SJSA1 (cell line): ENCODE data around the gene COPZ2. TPM values are rescaled to one million over a fixed set of nuclear protein-coding genes. Genes with fewer than 3 reads are reported as not detected.
"Not testable (repeated sequence)": the region's sequence is repeated elsewhere in the genome, so short reads cannot be mapped to it uniquely, and the experiment has no call there.

Source experiments
- DNase-seq, 2 experiments: peaks; one replicate each; pipeline ENCODE4 v3.0.0-alpha.2; 2015 to 2020; ENCODE audit warnings: low spot score in 2 of 2, low read depth in 1 of 2
- H3K27ac ChIP-seq: fragments of 250-450 bp; sonication (Bioruptor Pico); 2 replicates; pipeline ENCODE4 v1.5.1; 2020; ENCODE audit warnings: mild to moderate bottlenecking, moderate library complexity
- H3K27me3 ChIP-seq: fragments of 250-450 bp; sonication (Bioruptor Pico); replicated peaks from 2 replicates; pipeline ENCODE4 v1.5.1; 2020; ENCODE audit warnings: mild to moderate bottlenecking, moderate library complexity
- H3K36me3 ChIP-seq: fragments of 250-450 bp; sonication (Bioruptor Pico); 2 replicates; pipeline ENCODE4 v1.5.1; 2020; ENCODE audit warnings: mild to moderate bottlenecking
- H3K4me1 ChIP-seq: fragments of 250-450 bp; sonication (Bioruptor Pico); replicated peaks from 2 replicates; pipeline ENCODE4 v1.6.1; 2021; ENCODE audit warnings: mild to moderate bottlenecking
- H3K4me3 ChIP-seq: fragments of 250-450 bp; sonication (Bioruptor Pico); 2 replicates; pipeline ENCODE4 v1.5.1; 2020; ENCODE audit warnings: mild to moderate bottlenecking
- H3K9me3 ChIP-seq: fragments of 250-450 bp; sonication (Bioruptor Pico); replicated peaks from 2 replicates; pipeline ENCODE4 v1.5.1; 2020; ENCODE audit warnings: mild to moderate bottlenecking
- total RNA-seq: library from RNA; depleted of rRNA; stranded (reverse); fragments of >200 nt; shearing (Covaris generic); gene quantifications from 2 replicates; pipeline ENCODE4 v1.2.3, GENCODE V29; 2014

Gene COPZ2
- total RNA-seq, 1 experiment from 2014 or later, result 21.1 TPM

- H3K36me3 ChIP-seq, result no peaks in the 10 kb centered on the region
- H3K4me3 ChIP-seq, result no peak overlapping the region
- no peaks in the 10 kb centered on the region for H3K9me3 ChIP-seq
- no peaks in the 10 kb centered on the region for H3K27me3 ChIP-seq
- H3K27ac ChIP-seq, result no peak overlapping the region
- no peak for DNase-seq
- peaks cover 53% of the 10 kb centered on the region for H3K4me1 ChIP-seq
These were observed 36.4 kb downstream of the COPZ2 start for GRCh38 chr17:48001197-48001596.

GRCh38 chr17:47999582-47999981 is 38.0 kb downstream of the COPZ2 start:
- no peaks in the 10 kb centered on the region for H3K9me3 ChIP-seq

GRCh38 chr17:47998044-47998443 is 39.6 kb downstream of the COPZ2 start:
- H3K9me3 ChIP-seq, result no peaks in the 10 kb centered on the region
- 0 out of 2 replicates have a peak, but pooled peaks cover 3% of the 10 kb centered on the region for H3K27me3 ChIP-seq
- no peaks in the 10 kb centered on the region for H3K36me3 ChIP-seq
- peaks cover 24% of the 10 kb centered on the region for H3K4me1 ChIP-seq
- no peak overlapping the region for H3K27ac ChIP-seq
- no peak overlapping the region for H3K4me3 ChIP-seq
- DNase-seq, result no peak

More at GRCh38 chr17:47999582-47999981, 38.0 kb downstream of the COPZ2 start:
- H3K36me3 ChIP-seq, result no peaks in the 10 kb centered on the region
- peaks cover 40% of the 10 kb centered on the region for H3K4me1 ChIP-seq
- no peak for DNase-seq
- H3K4me3 ChIP-seq, result no peak overlapping the region
- no peaks in the 10 kb centered on the region for H3K27me3 ChIP-seq
- H3K27ac ChIP-seq, result no peak overlapping the region

- no peak overlapping the region for H3K27ac ChIP-seq
These were observed 40.0 kb downstream of the COPZ2 start for GRCh38 chr17:47997586-47997985.

GRCh38 chr17:47996201-47996600 is 41.4 kb downstream of the COPZ2 start:
- Histone ChIP-seq H3K27me3 (0 out of 2 replicates have a peak, but pooled peaks cover 3% of the 10 kb centered on the region), H3K9me3 (no peaks in the 10 kb centered on the region), H3K36me3 (no peaks in the 10 kb centered on the region), H3K4me3 (no peak overlapping the region), H3K27ac (no peak overlapping the region), H3K4me1 (peaks cover 7% of the 10 kb centered on the region)
- no peak for DNase-seq

More at GRCh38 chr17:47997586-47997985, 40.0 kb downstream of the COPZ2 start:
- Histone ChIP-seq H3K4me1 (peaks cover 20% of the 10 kb centered on the region), H3K4me3 (no peak overlapping the region), H3K9me3 (no peaks in the 10 kb centered on the region), H3K36me3 (no peaks in the 10 kb centered on the region), H3K27me3 (0 out of 2 replicates have a peak, but pooled peaks cover 3% of the 10 kb centered on the region)
- DNase-seq, result no peak

GRCh38 chr17:47995241-47995935 is 42.2 kb downstream of the COPZ2 start:
- H3K27me3 ChIP-seq, result 0 out of 2 replicates have a peak, but pooled peaks cover 3% of the 10 kb centered on the region

GRCh38 chr17:47994724-47995123 is 42.9 kb downstream of the COPZ2 start:
- H3K27me3 ChIP-seq, result 0 out of 2 replicates have a peak, but pooled peaks cover 3% of the 10 kb centered on the region
- no peak overlapping the region for H3K4me3 ChIP-seq
- no peaks in the 10 kb centered on the region for H3K9me3 ChIP-seq
- DNase-seq, result no peak
- H3K27ac ChIP-seq, result no peak overlapping the region
- no peaks in the 10 kb centered on the region for H3K36me3 ChIP-seq
- peaks cover 4% of the 10 kb centered on the region for H3K4me1 ChIP-seq

More at GRCh38 chr17:47995241-47995935, 42.2 kb downstream of the COPZ2 start:
- Histone ChIP-seq H3K27ac (no peak overlapping the region), H3K9me3 (no peaks in the 10 kb centered on the region), H3K4me3 (no peak overlapping the region), H3K36me3 (no peaks in the 10 kb centered on the region), H3K4me1 (peaks cover 7% of the 10 kb centered on the region)
- DNase-seq, result no peak

GRCh38 chr17:47993964-47994363 is 43.6 kb downstream of the COPZ2 start:
- Histone ChIP-seq H3K27ac (no peak overlapping the region), H3K4me1 (no peaks in the 10 kb centered on the region), H3K36me3 (no peaks in the 10 kb centered on the region), H3K27me3 (0 out of 2 replicates have a peak, but pooled peaks cover 3% of the 10 kb centered on the region), H3K4me3 (no peak overlapping the region), H3K9me3 (no peaks in the 10 kb centered on the region)
- no peak for DNase-seq

- no peak overlapping the region for H3K4me3 ChIP-seq
- no peaks in the 10 kb centered on the region for H3K36me3 ChIP-seq
- H3K4me1 ChIP-seq, result no peaks in the 10 kb centered on the region
- no peak for DNase-seq
- H3K9me3 ChIP-seq, result no peaks in the 10 kb centered on the region
- H3K27ac ChIP-seq, result no peak overlapping the region
- 0 out of 2 replicates have a peak, but pooled peaks cover 3% of the 10 kb centered on the region for H3K27me3 ChIP-seq
These were observed 44.5 kb downstream of the COPZ2 start for GRCh38 chr17:47993031-47993564.

- peaks cover 2% of the 10 kb centered on the region for H3K4me1 ChIP-seq
- H3K27me3 ChIP-seq, result 0 out of 2 replicates have a peak, but pooled peaks cover 3% of the 10 kb centered on the region
- no peaks in the 10 kb centered on the region for H3K36me3 ChIP-seq
- no peaks in the 10 kb centered on the region for H3K9me3 ChIP-seq
- H3K4me3 ChIP-seq, result no peak overlapping the region
- H3K27ac ChIP-seq, result no peak overlapping the region
- DNase-seq, result no peak
These were observed 45.4 kb downstream of the COPZ2 start for GRCh38 chr17:47992216-47992615.

- Histone ChIP-seq H3K27me3 (0 out of 2 replicates have a peak, but pooled peaks cover 3% of the 10 kb centered on the region), H3K4me1 (peaks cover 4% of the 10 kb centered on the region), H3K27ac (no peak overlapping the region), H3K36me3 (no peaks in the 10 kb centered on the region), H3K4me3 (no peak overlapping the region), H3K9me3 (no peaks in the 10 kb centered on the region)
- DNase-seq, result no peak
These were observed 46.5 kb downstream of the COPZ2 start for GRCh38 chr17:47990962-47991731.

- Histone ChIP-seq H3K27ac (no peak overlapping the region), H3K36me3 (no peaks in the 10 kb centered on the region), H3K4me3 (no peak overlapping the region), H3K9me3 (no peaks in the 10 kb centered on the region), H3K4me1 (peaks cover 4% of the 10 kb centered on the region), H3K27me3 (0 out of 2 replicates have a peak, but pooled peaks cover 3% of the 10 kb centered on the region)
- DNase-seq, result no peak
These were observed 47.9 kb downstream of the COPZ2 start for GRCh38 chr17:47989700-47990099.

GRCh38 chr17:47989159-47989558 is 48.4 kb downstream of the COPZ2 start:
- H3K9me3 ChIP-seq, result no peaks in the 10 kb centered on the region
- no peak overlapping the region for H3K4me3 ChIP-seq
- H3K36me3 ChIP-seq, result no peaks in the 10 kb centered on the region
- H3K4me1 ChIP-seq, result peaks cover 4% of the 10 kb centered on the region
- H3K27ac ChIP-seq, result no peak overlapping the region
- H3K27me3 ChIP-seq, result 0 out of 2 replicates have a peak, but pooled peaks cover 3% of the 10 kb centered on the region
- no peak for DNase-seq

- not testable (repeated sequence) for DNase-seq, H3K9me3 ChIP-seq, H3K4me3 ChIP-seq, H3K4me1 ChIP-seq, H3K27me3 ChIP-seq, H3K36me3 ChIP-seq, H3K27ac ChIP-seq
These were observed 49.2 kb downstream of the COPZ2 start for GRCh38 chr17:47988445-47988844.
